Activated effector memory CD4-positive, alpha-beta T cell treated with anti-CD3 and anti-CD28 coated beads, Interleukin-2, amount 50 U/mL, for 16 hours (primary cell): ENCODE results near the gene LRCOL1.

ENCODE experiments used
- DNase-seq: peaks from one replicate; pipeline ENCODE4 v3.0.0-alpha.2; 2020

The LRCOL1 gene

GRCh38 chr12:132618683-132619043, 8.3 kb upstream of the LRCOL1 start, which contains the start of gene P2RX2:
Gene P2RX2 (plus strand): TSS chr12:132618776. CDS start chr12:132618817, 41 bp downstream.
- no peak for DNase-seq

- DNase-seq, result no peak
These were observed 7.7 kb upstream of the LRCOL1 start for GRCh38 chr12:132617822-132618682.

- no peak for DNase-seq
These were observed 6.8 kb upstream of the LRCOL1 start for GRCh38 chr12:132617135-132617701.

- DNase-seq, result no peak
These were observed 5.2 kb upstream of the LRCOL1 start for GRCh38 chr12:132615579-132616038.

GRCh38 chr12:132614861-132615578, 4.6 kb upstream of the LRCOL1 start:
- DNase-seq, result peak; percentile 93

GRCh38 chr12:132614029-132614428, 3.6 kb upstream of the LRCOL1 start:
- DNase-seq, result no peak

GRCh38 chr12:132611620-132612019, 1.2 kb upstream of the LRCOL1 start:
- no peak for DNase-seq

GRCh38 chr12:132610866-132611602, 652 bp upstream of the LRCOL1 start:
- DNase-seq, result no peak

GRCh38 chr12:132608231-132609171, 1.9 kb downstream of the LRCOL1 start:
- no peak for DNase-seq

GRCh38 chr12:132606927-132607326, 3.5 kb downstream of the LRCOL1 start:
- DNase-seq, result no peak

- DNase-seq, result no peak
These were observed 3.9 kb downstream of the LRCOL1 start for GRCh38 chr12:132606466-132606865.

GRCh38 chr12:132605892-132606291, 4.5 kb downstream of the LRCOL1 start:
- no peak for DNase-seq

- DNase-seq, result no peak
These were observed 5.5 kb downstream of the LRCOL1 start for GRCh38 chr12:132604668-132605441.

GRCh38 chr12:132604151-132604618, 6.2 kb downstream of the LRCOL1 start:
- no peak for DNase-seq

- no peak for DNase-seq
These were observed 6.9 kb downstream of the LRCOL1 start for GRCh38 chr12:132603240-132604150.

GRCh38 chr12:132602572-132603239, 7.7 kb downstream of the LRCOL1 start:
- DNase-seq, result no peak

GRCh38 chr12:132601171-132601883, 9.1 kb downstream of the LRCOL1 start:
- no peak for DNase-seq
